NCI-H526 treated with DMSO at 0.1 percent for 48 hours (cell line): Measurements from ENCODE around the gene ASCC1.
"Not testable (repeated sequence)": the region's sequence is repeated elsewhere in the genome, so short reads cannot be mapped to it uniquely, and the experiment has no call there.

Experiments
- DNase-seq: peaks from one replicate; lab custom pipeline; 2025; lab: John Stamatoyannopoulos, UW

Gene ASCC1

GRCh38 chr10:72215611-72216549, at the start of gene ASCC1, which contains the start of gene ANAPC16:
ASCC1 (minus strand) TSS chr10:72216276; CDS start chr10:72213298, 2,978 bp downstream.
ANAPC16 (plus strand) TSS chr10:72216012; CDS start chr10:72223915, 7,903 bp downstream.
- DNase-seq, result peak; percentile 71

GRCh38 chr10:72265508-72265907, 49.4 kb upstream of the ASCC1 start:
- DNase-seq, result no peak

- no peak for DNase-seq
Observed at GRCh38 chr10:72264536-72264935, 48.5 kb upstream of the ASCC1 start.

- DNase-seq, result peak; percentile 2
Observed at GRCh38 chr10:72263613-72264241, 47.7 kb upstream of the ASCC1 start.

- DNase-seq, result no peak
Observed at GRCh38 chr10:72261784-72262404, 45.8 kb upstream of the ASCC1 start.

GRCh38 chr10:72260976-72261783, 45.1 kb upstream of the ASCC1 start:
- DNase-seq, result no peak

- peak; percentile 5 for DNase-seq
Observed at GRCh38 chr10:72260239-72260975, 44.3 kb upstream of the ASCC1 start.

GRCh38 chr10:72259491-72260238, 43.6 kb upstream of the ASCC1 start:
- DNase-seq, result peak; percentile 27

GRCh38 chr10:72258617-72259016, 42.5 kb upstream of the ASCC1 start:
- DNase-seq, result no peak

- no peak for DNase-seq
Observed at GRCh38 chr10:72257051-72257892, 41.2 kb upstream of the ASCC1 start.

- DNase-seq, result no peak
Observed at GRCh38 chr10:72255977-72256729, 40.1 kb upstream of the ASCC1 start.

GRCh38 chr10:72254813-72255568, 38.9 kb upstream of the ASCC1 start:
- peak; percentile 7 for DNase-seq

- no peak for DNase-seq
Observed at GRCh38 chr10:72253578-72253977, 37.5 kb upstream of the ASCC1 start.

- no peak for DNase-seq
Observed at GRCh38 chr10:72252972-72253371, 36.9 kb upstream of the ASCC1 start.

- no peak for DNase-seq
Observed at GRCh38 chr10:72251635-72252034, 35.6 kb upstream of the ASCC1 start.

GRCh38 chr10:72250666-72251065, 34.6 kb upstream of the ASCC1 start:
- no peak for DNase-seq

GRCh38 chr10:72249176-72249862, 33.2 kb upstream of the ASCC1 start:
- not testable (repeated sequence) for DNase-seq
